Sigmoid colon (tissue), 4 donors: ENCODE data around the gene CADM4.

Experiments
- CTCF ChIP-seq, 4 experiments: fragments of 450-650 bp in 3 of 4; fragments of 200-600 bp in 1 of 4; IDR thresholded peaks; one replicate each; pipeline ENCODE4 v1.5.1; 2016 to 2019; ENCODE audit warnings: antibody characterized with exemption in 4 of 4, mild to moderate bottlenecking in 3 of 4, moderate library complexity in 2 of 4
- EP300 ChIP-seq, 4 donors: sonication (generic); formaldehyde crosslinking; IDR thresholded peaks; one replicate each; pipeline ENCODE4 v1.6.1; 2017; ENCODE audit warnings: antibody characterized with exemption in 4 of 4

DNA sequence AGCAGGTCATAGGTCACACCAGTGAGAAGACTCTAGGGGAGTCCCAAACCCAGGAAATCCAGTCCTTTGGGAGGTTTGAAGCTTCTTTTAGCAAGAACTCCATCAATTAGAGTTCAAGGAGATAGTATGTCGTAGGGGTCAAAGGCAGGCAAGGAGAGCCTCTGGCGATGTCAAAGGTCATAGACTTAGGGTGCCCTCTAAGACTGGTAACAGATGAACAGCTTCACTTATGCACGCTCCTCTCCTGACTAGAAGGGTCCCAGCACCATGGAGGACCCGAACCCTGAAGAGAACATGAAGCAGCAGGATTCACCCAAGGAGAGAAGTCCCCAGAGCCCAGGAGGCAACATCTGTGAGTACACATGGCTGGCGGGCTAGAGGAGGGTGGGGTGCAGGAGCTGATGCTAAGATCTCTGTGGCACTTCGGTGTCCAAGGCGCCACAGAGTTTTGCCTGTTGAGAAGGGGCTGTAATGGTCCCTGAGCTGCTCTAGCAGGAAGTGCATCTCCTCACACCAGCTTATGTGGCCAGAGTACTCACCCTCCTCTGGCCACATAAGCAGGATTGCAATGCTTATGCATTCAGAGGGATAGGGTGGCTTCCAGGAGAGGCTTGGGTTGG is 42.7 kb downstream of the CADM4 start:
- TF ChIP-seq CTCF (IDR thresholded peaks at IDR 0.05) (no peak), EP300 (IDR thresholded peaks at IDR 0.05) (no peak)
